Midbrain (tissue), 1 donor: ENCODE results near the gene LYPD5.
"Not testable (repeated sequence)": the region's sequence is repeated elsewhere in the genome, so short reads cannot be mapped to it uniquely, and the experiment has no call there.

ENCODE experiments used
- DNase-seq: peaks from one replicate; lab custom pipeline; 2025; lab: John Stamatoyannopoulos, UW

Gene LYPD5, protein sequence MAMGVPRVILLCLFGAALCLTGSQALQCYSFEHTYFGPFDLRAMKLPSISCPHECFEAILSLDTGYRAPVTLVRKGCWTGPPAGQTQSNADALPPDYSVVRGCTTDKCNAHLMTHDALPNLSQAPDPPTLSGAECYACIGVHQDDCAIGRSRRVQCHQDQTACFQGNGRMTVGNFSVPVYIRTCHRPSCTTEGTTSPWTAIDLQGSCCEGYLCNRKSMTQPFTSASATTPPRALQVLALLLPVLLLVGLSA

DNA sequence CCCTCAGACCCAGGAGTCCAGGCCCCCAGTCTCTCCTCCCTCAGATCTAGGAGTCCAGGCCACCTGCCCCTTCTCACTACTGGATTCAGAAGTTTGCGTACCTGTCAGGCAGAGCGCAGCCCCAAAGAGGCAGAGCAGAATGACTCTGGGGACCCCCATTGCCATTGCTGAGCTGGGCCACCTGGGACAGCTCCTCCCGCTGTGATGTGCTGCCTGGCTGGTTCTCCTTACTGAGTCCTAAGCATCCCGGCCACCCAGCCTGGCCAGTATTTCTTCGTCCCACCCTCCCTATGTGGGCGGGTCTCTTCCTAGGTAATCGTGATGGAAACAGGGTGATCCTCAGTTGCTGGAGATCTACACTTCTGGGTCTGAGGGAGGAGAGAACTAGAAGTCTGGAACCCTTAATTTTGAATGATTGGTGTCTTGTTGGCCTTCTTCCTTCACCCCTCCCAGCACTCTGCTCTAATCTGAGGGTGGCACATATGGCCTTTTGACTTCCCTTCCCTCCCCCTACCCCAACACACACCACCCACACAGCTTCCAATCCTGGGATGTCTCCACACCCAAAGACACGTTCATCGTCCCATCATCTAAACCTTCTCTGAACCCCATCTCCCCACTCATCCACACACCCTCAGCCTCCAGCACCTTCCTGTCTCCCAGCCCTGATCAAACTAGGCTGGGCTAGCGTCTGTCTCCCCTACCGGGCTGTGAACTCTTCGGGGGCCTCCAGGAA is at the start of gene LYPD5:
TSS of gene LYPD5 (minus strand) at position 232 of the 736 bp plus-strand sequence. CDS start at position 165, 67 bp downstream.
- DNase-seq = no peak

DNA sequence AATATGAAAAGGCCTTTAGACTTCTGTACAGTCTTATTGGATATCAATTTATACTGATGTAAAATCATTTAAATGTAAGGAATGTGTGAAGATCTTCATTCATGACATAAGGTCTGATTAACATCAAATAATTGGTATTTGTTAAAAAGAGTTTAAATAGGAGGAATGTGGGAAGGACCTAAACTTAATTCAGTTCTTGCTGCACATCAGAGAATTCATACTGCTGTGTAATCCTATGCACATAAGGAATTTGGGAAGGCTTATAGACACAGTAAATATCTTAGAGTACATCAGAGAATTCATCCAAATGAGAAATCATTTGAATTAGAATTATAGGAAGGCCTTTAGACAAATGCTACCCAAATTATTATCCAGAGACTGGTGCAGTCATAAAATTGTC is 46.6 kb upstream of the LYPD5 start:
- DNase-seq = no peak

DNA sequence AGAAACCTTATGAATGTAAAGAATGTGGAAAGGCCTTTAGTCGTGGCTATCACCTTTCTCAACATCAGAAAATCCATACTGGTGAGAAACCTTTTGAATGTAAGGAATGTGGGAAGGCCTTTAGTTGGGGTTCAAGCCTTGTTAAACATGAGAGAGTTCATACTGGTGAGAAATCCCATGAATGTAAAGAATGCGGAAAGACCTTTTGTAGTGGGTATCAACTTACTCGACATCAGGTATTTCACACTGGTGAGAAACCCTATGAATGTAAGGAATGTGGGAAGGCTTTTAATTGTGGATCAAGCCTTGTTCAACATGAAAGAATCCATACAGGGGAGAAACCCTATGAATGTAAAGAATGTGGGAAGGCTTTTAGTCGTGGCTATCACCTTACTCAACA is 45.6 kb upstream of the LYPD5 start:
- no peak for DNase-seq

DNA sequence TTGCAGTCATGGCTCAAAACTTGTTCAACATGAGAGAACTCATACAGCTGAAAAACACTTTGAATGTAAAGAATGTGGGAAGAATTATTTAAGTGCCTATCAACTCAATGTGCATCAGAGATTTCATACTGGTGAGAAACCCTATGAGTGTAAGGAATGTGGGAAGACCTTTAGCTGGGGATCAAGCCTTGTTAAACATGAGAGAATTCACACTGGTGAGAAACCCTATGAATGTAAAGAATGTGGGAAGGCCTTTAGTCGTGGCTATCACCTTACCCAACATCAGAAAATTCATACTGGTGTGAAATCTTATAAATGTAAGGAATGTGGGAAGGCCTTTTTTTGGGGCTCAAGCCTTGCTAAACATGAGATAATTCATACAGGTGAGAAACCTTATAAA is 45.0 kb upstream of the LYPD5 start:
- no peak for DNase-seq

DNA sequence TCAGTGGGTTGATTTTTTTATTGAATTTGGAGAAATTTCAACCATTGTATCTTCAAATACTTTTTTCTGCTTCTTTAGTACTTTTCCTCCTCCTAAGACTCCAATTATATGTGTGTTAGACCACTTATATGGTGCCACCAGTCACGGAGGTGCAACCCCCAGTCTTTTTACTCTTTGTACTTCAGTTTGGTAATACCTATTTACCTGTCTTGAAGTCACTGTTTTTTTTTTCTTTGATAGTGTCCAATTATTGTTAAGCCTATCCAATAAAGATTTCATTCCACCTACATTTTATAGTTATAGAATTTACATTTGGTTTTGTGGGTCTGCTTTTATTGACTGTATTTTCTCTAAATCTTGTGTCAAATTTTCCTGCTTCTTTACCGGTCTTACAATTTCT is 39.8 kb upstream of the LYPD5 start:
- DNase-seq = no peak

DNA sequence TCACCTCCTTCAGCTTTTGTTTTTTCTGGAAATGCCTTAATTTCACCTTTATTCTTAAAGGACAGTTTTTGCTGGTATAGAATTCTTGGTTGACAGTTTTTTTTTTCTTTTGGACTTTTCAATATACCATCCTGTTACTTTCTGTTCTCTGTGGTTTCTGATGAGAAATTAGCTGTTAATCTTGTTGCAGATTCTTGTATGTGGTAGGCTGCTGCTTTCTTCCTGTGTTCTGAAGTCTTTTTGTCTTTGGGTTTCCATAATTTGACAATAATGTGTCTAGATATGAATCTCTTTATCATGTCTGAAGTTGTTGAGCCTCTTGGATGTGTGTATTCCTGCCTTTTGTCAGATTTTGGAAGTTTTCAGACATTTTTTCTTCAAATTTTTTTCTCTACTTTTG is 36.9 kb upstream of the LYPD5 start:
- DNase-seq = no peak

DNA sequence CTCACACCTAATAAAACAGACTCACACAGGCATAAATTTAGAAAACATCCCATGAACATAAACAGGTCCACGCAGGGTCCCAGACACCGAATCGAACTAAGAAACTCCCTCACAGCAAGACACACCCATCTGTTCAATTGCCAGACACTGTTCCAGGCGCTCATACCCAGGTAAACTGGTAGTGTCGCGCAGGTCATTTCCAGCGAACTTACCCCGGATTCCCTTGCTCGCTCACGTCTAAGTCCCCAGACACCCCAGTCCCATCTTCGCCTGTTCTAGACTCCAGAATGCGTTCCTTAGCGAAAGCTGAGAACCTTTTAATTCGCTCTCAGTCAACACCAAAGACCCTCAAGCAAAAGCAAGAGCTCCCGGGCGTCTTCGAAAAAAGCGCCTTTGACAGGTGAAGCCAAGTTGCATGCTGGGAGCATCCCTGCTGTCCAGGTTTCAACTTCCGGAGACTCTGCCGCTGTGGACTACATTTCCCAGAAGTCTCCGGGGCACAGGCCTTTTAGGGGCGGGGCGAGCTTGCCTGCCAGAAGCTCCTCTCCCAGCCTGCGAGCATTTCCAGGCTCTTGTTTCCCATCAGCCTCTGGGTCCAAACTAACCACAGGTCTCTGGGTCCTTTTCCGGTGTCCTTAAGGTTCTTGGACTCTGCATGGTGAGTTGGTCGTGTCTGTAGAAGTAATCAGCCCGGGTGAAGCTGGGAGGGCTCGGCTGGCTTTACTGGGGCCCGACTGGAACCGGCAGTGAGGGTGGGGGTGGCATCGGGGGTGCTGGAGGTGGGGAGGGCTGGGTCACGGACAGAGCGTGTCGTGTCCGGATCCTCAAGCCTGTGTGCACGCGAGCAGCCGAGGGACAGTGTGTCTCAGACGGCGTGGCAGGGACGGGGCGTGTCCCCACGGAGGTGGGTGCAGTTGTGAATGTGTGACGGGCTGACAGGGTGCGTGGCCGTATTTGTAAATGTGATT is 24.8 kb upstream of the LYPD5 start, which contains the start of gene ZNF283:
TSS of gene ZNF283 (plus strand) at position 535 of the 968 bp plus-strand sequence. CDS start 6,184 bp downstream, outside the sequence.
- peak; percentile 91 for DNase-seq

DNA sequence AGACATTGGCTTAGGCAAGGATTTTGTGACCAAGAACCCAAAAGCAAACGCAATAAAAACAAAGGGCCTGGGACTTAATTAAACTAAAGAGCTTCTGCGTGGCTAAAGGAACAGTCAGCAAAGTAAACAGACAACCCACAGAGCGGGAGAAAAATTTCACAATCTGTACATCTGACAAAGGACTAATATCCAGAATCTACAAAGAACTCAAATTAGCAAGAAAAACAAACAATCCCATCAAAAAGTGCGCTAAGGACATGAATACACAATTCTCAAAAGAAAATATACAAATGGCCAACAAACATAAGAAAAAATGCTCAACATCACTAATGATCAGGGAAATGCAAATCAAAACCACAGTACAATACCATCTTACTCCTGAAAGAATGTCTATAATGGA is 22.3 kb upstream of the LYPD5 start:
- not testable (repeated sequence) for DNase-seq

DNA sequence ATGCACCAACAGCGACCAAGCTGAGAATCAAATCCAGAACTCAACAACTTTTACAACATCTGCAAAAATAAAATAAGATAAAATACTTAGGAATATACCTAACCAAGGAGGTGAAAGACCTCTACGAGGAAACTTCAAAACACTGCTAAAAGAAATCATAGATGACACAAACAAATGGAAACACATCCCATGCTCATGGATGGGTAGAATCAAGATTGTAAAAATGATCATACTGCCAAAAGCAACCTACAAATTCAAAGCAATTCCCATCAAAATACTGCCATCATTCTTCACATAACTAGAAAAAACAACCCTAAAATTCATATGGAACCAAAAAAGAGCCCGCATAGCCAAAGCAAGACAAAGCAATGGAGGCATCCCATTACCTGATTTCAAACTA is 21.6 kb upstream of the LYPD5 start:
- DNase-seq = not testable (repeated sequence)

DNA sequence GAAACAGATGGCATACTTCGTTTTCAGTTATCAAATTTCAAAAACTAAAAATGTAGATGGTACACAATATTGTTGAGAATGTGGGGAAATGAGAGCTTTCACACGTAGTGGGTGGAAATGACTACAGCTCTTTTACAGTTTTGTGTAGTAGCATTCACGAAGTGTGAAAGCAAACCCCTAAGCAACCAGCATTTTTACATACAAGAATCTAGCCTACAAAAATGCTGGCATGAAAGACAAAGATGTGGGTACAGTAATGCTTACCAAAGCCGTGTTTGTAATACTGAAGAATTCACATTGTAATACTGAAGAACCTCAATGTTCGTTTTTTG is 18.6 kb upstream of the LYPD5 start:
- DNase-seq = no peak

DNA sequence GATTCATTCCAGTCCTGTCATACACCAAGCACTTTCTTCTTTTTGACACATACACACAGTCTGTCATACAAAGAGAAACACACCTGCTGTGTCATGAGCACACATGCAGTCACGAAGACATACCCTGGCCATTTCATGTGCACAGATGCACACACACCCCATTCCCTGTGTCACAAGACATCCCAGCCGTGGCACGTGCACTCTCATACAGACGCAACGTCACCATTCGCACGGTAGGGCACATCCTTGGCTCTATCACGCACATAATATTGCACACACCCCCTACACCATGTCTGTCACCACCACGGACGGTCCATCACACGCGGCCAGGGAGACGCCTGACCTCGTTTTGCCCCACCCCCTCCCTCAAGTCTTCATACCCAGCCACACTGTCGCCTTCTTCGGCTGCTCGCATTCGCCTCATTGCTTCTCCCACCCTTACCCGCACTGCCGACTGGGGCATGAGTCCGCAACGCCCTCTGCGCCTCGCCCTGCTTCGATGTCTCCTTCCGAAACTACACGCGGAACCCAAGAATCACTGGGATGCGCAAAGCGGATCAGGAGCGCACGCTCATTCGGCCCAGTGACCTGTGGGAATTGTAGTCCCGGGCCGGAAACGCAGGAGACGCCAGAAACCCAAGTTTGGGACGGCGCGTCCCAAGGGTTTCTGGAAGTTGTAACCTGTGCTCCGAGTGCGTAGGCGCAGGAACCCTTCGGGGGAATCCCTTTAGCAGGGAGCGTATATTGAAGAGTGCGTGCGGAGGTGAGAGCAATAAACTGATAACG is 18.0 kb upstream of the LYPD5 start:
- DNase-seq = peak; percentile 60

DNA sequence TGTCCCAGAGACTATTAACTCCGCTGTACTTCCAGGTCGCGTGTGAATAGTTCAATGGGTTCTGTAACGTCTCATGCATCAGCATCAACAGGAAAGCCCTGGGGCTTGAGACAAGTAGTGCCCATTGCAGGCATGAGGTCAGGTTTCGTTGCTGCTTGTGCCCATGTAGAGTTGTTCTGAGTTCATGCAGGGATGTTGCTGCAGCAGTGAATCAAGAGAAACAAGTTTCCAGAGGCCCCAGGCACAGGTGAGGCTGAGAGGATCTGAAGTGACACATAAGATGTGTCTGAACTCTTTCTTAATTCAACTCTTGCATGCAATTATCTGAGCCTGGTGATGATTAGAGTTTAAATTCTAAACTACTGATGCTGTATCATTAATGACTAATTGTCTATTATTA is 16.3 kb upstream of the LYPD5 start:
- no peak for DNase-seq

DNA sequence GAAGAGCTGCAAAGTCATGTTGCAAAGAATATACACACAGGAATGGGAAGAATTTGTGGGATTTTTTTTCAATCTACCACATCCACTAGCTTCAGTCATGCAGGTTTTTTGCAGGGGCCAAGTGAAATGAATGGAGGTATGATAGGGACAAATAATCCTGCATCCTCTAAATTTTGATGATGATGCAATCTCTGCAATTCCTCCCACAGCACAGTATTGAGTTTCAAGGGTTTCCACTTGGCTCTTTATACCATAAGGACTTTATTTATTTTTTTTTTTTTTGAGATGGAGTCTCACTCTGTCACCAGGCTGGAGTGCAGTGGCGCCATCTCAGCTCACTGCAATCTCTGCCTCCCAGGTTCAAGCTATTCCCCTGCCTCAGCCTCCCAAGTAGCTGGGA is 15.2 kb upstream of the LYPD5 start:
- not testable (repeated sequence) for DNase-seq

DNA sequence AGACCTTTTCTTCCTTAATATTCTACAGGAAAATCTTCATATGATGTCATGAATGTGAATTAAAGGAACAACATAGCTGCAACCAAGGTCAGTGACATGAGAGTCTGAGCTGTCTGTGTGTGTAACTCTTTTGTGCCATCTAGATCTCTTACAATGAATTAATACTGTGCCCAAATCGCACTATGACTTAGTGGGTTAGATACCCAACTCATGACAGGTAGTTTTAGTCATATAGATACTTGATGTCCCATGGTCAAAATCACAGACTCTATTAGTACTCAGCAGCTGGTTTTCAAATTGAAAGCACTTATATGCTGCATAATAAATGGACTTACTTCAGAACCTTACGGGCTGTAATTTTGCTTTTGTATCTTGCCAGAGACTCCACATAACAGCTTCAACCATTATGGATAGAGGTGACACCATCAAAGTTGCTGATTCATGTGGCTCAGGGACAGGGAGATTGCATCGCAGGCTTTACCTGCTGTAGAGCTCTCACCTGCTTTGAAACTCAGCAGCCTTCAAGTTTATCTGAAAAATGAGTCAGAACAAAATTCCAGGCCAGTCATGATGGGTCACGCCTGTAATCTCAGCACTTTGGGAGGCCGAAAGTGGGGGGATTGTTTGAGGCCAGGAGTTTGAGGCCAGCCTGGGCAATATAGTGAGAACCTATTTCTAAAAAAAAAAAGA is 12.6 kb upstream of the LYPD5 start:
- no peak for DNase-seq

DNA sequence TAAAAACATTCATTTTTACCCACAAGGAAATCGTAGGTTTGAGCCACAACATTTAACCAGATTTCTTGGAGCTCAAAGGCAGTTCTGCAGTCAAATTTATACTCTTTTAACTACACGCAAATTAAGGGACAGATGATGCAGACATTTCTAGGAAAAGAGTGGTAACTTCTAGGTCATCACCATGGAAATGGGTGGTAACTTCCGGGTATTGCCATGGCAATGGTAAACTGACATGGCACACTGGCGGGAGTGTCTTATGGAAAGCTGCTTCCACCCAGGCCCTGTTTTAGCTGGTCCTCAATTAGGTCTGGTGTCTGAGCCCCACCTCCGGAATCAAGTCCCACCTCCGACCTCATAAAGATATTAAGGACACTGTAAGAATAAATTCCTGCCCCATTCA is 10.4 kb upstream of the LYPD5 start:
- no peak for DNase-seq

DNA sequence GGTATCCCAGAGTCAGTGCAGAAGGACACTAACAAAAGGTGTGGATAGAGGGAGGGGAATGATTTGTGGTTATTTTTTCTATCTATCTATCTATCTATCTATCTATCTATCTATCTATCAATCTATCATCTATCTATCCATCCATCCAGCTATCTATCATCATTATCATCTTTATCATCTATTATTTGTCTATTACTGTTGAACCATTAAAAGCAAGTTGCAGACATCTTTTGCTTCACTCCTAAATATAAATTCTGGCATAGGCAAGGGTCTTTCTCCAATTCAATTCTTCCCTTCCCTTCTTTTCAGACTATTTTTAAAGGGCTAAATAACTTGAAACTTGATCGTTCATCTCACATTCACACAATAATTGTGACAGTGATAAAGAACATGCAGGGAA is 10.0 kb upstream of the LYPD5 start:
- DNase-seq = no peak

DNA sequence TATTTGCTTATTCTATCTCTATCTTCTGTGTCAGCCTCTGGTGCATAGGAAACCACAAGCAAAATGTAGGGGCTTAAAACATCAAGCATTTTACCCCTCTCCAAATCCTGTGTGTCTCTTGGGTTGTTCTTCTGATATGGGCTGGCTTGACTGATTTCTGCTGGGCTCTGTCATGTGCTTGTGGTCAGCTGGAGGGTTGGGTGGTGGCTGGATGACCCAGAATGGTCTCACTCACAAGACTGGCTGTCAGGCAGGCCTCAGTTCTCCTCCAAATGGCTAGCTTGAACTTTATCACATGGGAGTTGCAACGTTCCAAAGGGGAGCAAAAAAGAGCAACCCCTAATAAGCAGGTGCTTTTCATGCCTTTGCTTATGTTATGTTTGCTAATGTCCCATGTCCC is 9.6 kb upstream of the LYPD5 start:
- no peak for DNase-seq

DNA sequence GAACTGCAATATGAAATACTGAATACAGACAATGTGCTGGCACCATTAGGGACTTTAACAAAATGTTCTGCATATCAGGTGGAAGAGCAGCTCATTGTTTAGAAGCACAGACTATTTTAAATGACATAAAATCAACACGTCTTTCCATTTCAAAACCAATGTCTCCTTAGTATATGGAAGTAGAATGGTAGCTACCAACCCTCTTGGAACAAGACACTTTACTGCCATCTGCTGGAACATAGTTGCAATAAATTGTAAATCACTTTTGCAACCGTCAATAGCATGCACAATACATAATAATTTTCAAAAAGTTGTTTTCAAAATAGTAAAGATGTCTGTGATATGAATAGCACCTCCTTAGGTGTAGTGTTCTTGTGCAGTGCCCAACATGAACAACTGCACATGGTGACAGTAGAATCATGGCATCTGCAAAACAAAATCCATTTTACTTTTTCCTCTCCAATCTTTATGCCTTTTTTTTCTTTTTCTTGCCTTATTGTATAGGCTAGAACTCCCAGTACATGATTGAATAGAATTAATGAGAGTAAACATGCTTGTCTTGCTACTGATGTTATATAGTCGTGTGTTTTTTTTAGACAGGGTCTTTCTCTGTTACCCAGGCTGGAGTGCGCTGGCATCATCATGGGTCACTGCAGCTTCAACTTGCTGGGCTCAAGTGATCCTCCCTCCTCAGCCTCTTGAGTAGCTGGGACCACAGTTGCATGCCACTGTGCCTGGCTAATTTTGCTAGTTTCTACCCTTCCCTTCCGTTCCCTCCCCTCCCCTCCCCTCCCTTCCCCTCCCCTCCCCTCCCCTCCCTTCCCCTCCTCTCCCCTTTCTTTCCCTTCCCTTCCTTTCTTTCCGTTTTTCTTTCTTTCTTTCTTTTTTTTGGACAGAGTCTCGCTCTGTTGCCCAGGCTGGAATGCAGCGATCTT is 7.8 kb upstream of the LYPD5 start:
- peak; percentile 22 for DNase-seq

DNA sequence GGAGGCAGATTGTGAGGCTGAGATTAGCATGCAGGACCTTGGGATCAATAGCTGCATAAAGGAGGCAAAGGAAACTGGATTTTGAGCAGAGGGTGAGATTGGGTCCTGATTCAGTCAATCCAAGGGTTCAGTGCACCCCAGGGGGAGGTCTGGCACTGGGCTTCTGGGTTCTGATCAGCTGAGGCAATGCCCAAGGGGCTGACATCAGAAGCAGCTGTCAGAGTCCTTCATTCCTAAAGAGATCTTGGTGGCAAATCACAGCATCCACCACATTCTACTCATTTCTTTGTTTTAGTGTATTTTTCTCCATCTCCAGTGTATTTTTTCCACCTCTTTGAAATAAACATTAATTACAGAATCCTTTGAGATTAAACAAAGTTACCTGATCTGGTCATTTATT is 5.4 kb upstream of the LYPD5 start:
- no peak for DNase-seq

DNA sequence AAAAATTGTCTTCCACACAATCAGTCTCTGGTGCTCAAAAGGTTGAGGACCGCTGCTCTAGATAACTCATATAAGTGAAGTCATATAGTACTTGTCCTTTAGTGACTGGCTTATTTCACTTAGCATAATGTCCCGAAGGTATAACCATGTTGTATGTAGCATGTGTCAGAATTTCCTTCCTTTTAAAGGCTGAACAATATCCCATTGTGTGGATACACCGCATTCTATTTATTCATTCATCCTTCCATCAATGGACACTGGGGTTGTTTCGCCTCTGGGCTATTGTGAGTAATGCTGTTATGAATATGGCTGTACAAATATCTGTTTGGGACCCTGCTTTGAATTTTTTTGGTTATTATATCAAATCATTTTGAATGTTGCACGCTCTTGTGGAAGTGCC is 4.6 kb upstream of the LYPD5 start:
- DNase-seq = no peak
